DMS 273 treated with DMSO at 0.1 percent for 48 hours (cell line): ENCODE data around the gene LCA5L.
"Not testable (repeated sequence)": the region's sequence is repeated elsewhere in the genome, so short reads cannot be mapped to it uniquely, and the experiment has no call there.

Experiments
- DNase-seq: peaks from one replicate; lab custom pipeline; 2025; lab: John Stamatoyannopoulos, UW

Gene LCA5L

DNA sequence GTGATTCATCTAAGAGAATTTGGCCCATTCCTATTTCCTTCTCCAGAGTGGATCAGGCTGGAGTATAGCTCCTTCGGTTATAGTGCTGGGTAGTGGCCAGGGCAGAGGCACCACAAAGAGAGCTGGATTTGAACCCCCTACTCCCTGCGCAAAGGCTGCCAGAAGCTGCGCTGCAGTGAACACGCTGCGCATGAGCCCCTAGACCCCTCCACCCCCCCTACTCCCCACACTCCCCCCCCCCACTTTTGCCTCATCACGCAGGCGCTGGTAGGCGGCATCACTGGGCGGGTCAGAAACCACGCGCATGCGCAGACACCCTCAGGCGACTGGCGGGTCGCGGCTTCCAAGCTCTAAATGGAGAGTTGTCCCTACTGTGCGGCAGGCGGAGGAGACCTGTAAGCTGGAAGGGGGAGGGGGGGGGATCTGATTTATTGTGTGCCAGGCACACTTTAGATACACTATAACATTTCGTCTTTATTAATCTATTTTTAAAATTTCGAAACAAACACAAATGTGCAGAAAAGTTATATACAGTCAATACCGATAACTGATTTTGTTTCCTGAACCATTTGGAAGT lies 58.0 kb downstream of the LCA5L start:
- DNase-seq = peak; percentile 76

DNA sequence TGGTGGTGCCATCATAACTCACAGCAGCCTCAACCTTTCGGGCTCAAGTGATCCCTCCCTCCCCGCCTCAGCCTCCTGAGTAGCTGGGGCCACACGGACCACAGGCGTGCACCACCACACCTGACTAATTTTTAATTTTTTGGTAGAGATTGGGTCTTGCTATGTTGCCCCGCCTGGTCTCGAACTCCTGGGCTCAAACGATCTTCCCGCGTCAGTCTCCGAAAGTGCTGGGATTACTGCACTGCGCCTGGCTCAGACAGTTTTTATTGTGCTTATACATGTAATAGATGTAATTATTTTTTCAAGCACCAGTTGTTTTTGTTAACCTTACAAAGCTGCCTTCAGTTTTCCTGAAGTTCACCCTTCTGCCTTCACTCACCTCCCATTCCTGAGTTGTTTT lies 58.7 kb downstream of the LCA5L start:
- DNase-seq = no peak

DNA sequence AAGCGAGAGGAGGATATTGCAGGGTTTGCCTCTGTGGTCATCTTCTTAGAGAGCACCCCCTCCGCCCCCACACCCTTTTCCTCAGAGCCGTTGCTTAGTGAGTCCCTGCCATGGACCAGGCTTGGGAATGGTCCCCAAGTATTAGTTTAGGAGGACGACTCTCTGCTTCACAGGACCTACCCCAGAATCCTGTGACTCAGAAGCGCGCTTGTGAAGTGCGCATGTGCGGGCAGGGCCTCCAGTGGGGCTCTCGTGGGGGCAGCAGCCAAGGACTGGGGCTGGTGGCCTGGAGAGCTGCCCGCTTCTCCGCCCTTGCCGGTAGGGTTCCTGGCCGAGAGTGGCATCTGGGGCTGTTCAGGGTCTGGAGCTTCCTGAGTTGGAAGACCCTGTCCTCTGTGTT lies 59.4 kb downstream of the LCA5L start:
- no peak for DNase-seq

DNA sequence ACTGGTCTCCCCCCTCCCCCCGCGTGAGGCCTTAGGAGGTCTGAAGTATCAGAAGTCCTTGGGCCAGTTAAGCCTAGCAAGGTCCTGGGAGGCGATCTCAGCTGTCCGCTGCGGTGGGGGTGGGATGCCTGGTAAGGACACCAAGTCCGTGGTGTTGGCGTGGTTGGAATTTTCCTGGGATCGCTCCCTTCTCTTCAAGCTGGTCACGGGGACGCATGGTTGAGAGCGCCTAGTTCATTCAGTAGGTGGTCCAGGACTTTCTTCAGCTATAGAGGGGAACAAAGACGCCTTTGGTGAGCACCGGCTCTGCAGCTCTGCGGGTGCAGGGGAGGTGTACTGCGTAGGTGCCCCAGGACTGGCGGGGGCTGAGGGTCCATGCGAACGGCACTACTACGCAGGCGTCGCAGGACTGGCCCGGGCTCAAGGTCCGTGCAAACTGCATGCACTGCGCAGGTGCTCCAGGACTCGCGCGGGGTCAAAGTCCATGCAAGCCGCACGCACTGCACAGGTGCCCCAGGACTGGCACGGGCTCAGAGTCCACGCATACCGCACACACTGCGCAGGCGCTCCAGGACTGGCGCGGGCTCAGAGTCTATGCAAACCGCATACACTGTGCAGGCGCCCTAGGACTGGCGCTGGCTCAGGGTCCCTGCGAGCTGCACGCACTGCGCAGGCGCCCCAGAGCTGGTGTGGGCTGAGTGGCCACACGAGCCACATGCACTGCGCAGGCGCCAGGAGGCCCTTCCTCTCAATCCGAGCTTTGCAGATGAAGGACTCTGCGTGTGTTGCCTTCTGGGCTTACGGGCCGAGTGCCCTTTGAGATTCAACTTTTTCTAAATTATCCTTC lies 60.1 kb downstream of the LCA5L start:
- DNase-seq = peak; percentile 19

GRCh38 chr21:39384674-39385298 lies 60.8 kb downstream of the LCA5L start:
- DNase-seq = no peak

DNA sequence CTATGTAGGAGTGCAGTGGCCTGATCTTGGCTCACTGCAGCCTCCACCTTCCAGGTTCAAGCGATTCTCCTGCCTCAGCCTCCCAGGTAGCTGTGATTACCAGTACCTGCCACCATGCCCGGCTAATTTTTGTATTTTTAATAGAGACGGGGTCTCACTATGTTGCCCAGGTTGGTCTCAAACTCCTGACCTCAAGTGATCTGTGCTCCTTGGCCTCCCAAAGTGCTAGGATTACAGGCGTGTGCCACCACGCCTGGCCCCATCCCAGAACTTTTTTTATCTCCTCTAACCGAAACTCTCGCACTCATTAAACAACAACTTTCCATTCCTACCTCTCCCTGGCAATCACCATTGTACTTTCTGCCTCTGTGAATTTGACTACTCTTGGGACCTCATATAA lies 63.5 kb downstream of the LCA5L start:
- DNase-seq = not testable (repeated sequence)

GRCh38 chr21:39381009-39381408 lies 64.6 kb downstream of the LCA5L start:
- no peak for DNase-seq

DNA sequence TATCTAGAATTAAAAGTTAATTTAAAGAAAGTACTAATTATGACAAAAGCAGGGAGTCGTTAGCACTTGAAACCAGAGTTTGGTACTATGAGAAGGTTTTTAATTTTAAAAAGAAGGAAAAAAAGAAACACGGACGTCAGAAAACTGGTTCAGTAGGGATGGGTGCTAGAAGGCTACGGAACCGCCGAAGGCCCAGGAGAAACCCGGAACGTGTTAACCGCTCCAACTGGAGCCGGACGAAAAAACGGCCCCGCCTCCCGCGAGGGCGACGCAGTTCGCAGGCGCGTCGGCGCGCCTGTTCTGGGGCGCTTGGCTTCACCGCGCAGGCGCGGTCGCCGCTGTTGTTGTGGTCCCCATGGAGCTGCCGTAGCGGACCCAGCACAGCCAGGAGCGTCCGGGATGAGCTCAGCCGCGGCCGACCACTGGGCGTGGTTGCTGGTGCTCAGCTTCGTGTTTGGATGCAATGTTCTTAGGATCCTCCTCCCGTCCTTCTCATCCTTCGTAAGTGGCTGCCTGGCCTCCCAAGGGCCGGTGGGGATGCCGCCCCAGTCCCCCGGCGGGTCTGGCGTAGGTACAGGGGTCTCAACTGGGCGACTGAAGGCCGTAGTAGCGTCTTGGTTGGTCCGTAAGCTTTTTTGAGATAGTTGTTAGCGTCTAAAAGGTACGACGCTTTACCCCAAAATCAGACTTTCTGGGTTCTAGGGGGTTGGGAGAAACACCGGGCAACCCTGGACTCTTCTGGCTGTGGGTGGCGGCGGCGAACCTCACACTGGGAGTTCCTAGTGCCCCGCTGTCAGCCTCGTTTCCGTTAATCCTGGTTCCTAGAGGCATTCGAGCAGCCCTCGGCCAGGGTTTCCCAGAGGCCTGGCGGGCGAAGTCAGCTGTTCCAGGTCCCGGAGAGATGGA lies 65.3 kb downstream of the LCA5L start:
- DNase-seq = peak; percentile 65

DNA sequence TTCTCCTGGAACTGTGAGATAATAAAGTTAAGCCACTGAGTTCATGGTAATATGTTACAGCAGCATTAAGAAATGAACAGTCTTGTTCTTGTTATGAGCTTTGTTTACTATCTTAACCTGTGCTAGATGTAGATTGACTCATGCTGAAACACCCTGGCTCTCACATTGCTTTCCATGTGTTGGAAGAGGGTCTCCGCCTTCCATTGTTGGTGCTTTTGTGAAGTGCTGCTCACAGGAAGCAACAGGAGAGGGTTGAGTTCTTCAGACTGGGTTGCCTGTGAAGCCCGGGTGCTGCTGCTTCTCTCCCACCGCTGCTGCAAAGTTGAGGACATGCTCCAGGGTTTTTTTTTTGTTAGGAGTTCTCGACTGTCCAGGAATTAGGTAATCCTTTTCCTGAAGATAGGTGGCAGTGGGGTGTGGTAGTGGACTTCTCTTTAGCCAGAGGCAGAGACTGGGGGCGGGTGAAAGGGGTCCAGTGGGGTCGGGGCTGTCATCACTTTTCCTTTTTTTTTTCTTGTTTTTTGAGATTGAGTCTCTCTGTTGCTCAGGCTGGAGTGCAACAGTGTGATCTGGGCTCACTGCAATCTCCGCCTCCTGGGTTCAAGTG lies 68.0 kb downstream of the LCA5L start:
- no peak for DNase-seq

DNA sequence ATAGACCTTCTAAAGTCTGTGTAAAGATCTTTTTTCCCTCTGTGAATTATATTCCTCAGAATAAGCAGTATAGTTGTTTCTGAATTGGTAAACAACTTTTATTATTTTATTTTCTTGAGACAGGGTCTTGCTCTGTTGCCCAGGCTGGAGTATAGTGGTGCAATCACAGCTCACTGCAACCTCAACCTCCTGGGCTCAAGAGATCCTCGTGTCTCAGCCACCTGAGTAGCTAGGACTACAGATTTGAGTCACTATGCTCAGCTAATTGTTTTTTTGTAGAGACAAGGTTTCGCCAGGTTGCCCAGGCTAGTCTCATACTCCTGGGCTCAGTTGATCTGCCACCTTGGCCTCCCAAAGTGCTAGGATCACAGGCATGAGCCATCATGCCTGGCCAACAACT lies 70.1 kb downstream of the LCA5L start:
- DNase-seq = no peak

- no peak for DNase-seq
Observed at GRCh38 chr21:39374046-39374445, 71.5 kb downstream of the LCA5L start.

GRCh38 chr21:39373634-39374033 lies 71.9 kb downstream of the LCA5L start:
- no peak for DNase-seq

DNA sequence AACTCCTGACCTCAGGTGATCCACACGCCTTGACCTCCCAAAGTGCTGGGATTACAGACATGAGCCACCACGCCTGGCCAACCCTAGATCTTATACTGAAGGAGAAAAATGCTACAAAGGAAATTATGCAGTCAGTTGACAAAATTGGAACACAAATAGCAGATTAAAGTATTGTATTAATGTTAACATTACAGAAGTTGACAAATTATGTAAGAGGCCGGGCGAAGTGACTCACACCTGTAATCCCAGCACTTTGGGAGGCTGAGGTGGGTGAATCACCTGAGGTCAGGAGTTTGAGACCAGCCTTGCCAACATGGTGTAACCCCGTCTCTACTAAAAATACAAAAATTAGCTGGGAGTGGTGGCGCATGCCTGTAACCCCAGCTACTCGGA lies 75.7 kb downstream of the LCA5L start:
- DNase-seq = not testable (repeated sequence)

DNA sequence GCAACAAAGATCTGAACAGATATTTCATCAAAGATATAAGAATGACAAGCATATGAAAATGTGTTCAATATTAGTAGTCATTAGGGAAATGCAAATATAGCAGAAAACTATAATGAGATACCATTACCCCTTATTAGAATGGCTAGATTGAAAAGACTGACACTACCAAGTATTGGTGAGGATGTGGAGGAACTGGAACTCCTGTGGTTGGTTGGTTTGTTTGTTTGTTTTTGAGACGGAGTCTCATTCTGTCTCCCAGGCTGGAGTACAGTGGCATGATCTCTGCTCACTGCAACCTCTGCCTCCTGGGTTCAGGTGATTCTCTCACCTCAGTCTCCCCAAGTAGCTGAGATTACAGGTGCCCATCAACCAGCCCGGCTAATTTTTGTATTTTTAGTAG lies 77.8 kb downstream of the LCA5L start:
- no peak for DNase-seq

DNA sequence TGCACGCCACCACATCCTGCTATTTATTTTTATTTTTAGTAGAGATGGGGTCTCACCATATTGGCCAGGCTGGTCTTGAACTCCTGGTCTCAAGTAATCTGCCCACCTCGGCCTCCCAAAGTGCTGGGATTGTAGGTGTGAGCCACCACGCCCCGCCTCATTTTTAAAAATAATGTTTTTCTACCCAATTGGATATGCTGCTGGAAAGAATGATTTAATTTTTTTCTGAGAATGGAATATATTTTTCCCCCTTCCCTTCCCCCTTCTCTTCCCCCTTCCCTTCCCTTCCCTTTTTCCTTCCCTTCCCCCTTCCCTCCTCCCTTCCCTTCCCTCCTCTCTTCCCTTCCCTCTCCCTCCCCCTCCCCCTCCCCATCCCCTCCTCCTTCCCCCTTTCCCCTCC lies 79.0 kb downstream of the LCA5L start:
- no peak for DNase-seq

GRCh38 chr21:39364949-39365348 lies 80.6 kb downstream of the LCA5L start:
- no peak for DNase-seq

- no peak for DNase-seq
Observed at GRCh38 chr21:39363607-39364555, 81.7 kb downstream of the LCA5L start.

GRCh38 chr21:39362733-39363132 lies 82.8 kb downstream of the LCA5L start:
- DNase-seq = no peak

- no peak for DNase-seq
Observed at GRCh38 chr21:39359382-39359781, 86.2 kb downstream of the LCA5L start.
